ENCODE data around the gene SLC6A8.

The SLC6A8 gene

DNA sequence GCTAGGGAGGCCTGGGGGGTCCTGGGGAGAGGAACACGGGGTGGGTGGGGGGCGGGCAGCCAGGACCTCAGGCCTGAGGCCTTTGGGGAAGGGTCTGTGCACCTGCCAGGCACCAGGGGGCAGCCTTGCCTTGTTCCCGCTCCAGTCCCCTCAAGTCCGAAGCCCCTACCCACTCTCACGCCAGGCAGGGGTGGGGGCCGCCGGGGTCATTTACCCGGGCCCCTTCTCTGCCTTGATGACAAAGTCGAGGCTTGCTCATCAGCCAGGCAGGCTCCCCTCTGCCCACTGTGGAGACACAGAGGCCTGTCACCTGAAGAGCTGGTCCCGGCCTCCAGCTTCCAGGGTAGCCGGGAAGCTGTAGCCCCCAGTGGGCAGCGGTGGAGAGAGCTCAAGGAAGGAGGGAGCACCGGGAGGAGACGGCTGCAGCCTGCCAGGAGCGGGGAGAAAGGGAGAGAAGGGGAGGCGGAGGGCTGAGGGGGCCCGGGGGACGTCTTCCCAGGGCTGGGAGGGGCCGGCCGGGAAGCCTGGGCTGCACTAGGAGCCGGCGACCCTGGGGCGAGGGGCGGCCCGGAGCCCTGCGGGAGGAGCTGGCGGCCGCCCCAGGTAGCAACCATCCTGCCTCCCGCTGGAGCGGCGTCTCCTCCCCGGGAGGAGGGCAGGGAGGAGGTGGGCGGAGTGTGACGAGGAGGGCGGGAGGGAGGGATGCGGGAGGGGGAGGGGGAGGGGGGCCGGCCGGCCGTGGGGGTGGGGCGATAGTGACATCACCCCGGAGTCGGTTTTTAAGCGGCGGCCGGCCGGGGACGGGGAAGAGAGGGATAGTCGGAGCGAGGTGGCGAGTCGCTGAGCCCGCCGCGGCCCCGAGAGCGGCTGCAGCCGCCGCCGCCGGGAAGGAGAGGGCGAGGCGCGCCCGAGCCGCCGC is at the start of gene SLC6A8:
Gene SLC6A8, plus strand, starts transcription at position 806 of the 919 bp plus-strand sequence. CDS start 649 bp downstream, outside the sequence.
- peak; percentile 71 for DNase-seq

- no peak for DNase-seq
These were observed 49.7 kb upstream of the SLC6A8 start for GRCh38 chrX:153638041-153638371.

GRCh38 chrX:153638436-153639176 is 49.1 kb upstream of the SLC6A8 start:
- DNase-seq: no peak

GRCh38 chrX:153639177-153640044 is 48.3 kb upstream of the SLC6A8 start:
- DNase-seq: no peak

GRCh38 chrX:153640045-153640686 is 47.6 kb upstream of the SLC6A8 start:
- no peak for DNase-seq

DNA sequence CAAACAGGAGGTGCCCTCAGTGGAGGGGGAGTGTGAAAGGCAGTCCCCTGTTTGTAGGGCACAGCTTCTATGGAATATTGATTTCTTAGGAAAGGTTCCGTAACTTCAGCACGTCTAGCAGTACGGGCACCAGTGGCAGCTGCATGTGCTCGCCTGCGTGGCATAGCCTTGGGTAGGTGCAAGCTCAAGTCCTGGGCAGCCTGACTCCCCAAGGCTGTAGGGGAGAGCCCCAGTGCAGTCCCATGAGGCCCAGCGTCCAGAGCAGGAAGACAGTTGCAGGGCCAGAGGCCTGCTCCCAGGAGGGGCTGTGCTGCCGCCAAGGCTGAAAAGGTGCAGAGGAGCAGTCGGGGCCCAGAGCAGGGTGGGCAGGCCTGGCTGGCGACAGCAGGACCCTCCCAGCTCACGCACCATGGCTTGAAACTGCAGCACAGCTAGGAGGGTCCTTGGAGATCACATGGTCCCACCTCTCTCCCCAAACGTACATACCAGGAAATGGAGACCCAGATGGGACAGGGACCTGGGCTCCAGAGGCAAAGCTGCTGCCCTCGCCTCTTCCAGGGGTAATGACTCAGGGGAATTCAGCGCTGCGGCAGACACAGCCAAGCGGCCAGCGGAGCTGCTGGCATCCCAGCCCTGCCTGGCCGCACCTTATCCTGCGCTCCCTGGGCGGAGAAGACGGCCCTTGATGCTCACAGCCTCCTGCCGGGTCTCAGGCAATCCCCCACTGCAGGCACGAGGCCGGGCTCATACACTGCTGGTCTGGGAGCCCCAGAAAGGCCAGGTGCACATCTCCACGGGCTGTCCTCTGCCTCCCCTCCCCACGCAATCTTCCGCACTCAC is 46.8 kb upstream of the SLC6A8 start:
- DNase-seq: no peak

DNA sequence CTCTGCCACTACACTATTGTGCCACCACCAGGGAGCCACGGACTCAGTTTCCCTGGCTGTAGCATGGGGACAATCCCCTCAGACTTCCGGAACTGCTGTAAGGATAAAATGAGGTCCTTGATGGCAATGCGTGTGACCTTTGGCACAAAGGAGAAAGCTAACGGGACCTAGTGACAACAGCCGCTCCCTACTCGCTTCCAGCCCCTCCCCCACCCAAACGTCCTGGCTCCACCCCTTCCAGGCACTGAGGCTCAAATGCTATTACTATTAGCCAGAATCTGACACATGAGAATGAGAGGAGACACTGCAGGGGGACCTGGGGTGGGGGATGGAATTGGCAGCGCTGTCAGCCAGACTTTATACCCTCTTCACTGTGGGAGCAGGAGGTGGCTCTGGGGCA is 46.1 kb upstream of the SLC6A8 start:
- DNase-seq: peak; percentile 2

DNA sequence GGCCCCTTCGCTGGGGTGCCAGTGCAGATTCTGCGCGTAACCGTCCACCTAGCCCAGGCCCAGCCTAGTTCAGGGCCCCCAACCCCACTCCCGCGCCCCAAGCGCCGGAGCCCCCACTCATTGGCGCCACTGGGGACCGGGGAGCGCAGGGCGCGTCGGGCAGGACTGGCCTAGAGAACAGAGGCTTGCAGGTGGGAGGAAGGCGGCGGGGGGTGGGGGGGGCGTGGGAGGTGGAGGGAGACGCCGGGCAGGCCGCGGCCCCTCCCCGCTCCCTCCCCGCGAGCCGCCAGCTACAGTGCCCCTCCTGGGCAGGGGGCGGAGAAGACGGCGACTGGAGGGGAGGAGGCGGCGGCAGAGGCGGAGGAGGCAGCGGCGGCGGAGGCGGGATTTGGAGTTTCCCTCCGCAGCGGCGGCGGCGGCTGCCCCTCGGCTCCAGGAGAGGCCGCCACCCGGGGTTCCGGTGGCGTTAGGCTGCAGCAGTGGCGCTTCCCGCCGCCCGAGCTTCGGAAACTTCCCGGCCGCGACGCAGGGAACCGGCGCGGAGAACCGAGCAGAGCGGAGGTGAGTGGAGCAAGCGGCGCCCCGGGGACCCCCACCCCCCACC is 45.6 kb upstream of the SLC6A8 start:
- DNase-seq: peak; percentile 42

GRCh38 chrX:153642655-153643430 is 44.9 kb upstream of the SLC6A8 start:
- peak; percentile 49 for DNase-seq

GRCh38 chrX:153643431-153644351 is 44.0 kb upstream of the SLC6A8 start:
- DNase-seq: peak; percentile 34

DNA sequence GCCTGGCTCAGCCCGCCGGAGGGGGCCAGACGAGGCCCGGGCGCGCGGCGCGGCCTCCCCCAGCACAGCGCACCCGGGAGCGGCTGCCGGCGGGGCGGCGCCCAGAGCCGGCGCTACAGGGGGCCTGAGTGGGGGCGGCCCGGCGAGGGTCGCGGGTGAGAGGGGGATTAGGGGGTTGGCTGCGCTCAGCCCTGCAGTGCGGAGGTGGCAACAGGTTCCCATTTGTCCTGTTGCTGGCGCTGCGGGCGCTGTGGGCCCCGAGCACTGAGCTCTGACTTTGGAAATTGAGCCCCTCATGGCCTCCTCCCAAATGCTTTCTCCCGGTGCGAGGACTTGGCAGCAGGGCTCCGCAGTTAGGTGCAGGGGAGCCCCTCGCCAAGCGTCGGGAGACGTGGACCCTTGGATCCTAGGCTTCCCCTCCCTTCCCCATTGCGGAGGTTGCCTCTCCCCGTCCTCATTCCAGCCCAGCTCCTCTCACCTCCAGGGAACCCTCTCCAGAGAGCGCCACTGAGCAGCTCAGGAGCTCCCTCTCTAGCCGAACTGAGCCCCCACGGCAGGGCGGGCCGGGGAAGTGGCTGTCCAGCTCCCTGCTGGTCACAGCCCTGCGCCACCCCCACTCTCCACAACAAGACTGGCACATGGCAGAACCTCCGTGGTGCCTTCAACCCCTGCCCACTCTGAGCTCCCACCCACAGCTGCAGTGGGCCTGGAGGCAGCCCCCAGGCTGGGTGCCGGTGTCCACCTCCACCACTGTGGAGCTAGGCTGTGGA is 43.2 kb upstream of the SLC6A8 start:
- DNase-seq: peak; percentile 23

GRCh38 chrX:153645151-153645550 is 42.6 kb upstream of the SLC6A8 start:
- DNase-seq: no peak

DNA sequence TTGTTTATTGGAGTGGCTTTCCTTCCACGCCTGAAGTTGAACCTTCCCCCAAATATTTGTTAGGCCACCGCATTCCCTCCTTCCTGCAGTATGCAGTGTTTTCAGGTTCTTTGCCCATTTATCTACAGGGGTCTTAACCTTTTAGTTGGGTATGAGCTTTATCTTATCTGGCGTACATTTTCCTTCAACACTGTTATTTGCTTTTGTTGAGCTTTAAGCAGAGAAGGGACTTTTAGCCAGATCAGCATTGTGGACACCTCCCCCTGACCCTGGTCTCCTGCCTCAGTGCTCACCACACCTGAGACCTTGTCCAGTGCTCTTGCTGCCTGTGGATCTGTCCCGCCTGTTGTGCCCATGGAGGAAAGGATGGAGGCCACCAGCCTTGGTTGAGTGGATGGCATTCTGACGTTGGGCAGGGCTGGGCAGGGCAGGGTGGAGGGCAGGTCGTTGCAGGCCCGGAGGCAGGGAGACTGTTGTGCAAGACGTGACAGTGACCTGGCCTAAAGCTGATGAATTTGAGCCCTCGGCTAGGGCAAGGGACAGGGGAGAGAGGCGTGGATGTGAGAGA is 41.7 kb upstream of the SLC6A8 start:
- DNase-seq: no peak

DNA sequence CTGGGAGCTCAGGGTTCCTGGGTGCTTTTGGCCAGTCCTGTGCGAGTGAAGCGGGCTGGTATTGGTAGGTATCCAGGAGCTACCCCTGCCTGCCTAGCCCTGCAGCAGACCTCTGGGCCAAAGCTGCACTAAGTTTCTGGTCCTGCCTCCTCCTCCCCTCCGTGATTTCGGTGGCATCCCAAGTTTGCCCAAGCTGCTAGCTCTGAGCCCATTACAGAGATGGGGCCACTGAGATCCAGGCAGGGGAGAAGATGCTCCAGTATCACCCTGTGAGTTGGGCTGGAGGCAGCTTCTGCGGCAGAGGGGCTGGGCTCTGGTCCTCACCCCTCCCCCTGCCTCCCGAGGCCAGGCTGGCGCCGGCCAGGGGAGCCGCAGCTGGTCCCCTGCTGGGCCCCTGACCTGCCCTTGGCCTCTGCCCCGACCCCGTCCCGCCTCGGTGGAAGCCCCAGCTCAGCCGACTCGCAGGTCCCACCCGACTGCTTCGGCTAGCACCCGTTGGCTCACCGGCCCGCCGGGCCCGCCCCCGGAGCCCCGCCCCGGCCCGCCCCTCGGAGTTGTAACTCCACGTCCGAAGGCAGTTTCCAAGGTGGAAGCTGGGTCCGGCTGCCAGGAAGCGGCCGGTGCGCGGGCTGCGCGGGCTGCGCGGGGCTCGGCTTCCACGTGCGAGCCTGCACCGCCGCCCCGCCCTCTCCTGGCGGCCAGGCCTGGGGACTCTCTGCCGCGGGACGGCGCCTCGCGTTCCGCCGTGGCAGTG is 40.9 kb upstream of the SLC6A8 start, which contains the start of gene DUSP9:
Gene DUSP9, plus strand, starts transcription at position 584 of the 754 bp plus-strand sequence. CDS start 751 bp downstream, outside the sequence.
- DNase-seq: no peak

DNA sequence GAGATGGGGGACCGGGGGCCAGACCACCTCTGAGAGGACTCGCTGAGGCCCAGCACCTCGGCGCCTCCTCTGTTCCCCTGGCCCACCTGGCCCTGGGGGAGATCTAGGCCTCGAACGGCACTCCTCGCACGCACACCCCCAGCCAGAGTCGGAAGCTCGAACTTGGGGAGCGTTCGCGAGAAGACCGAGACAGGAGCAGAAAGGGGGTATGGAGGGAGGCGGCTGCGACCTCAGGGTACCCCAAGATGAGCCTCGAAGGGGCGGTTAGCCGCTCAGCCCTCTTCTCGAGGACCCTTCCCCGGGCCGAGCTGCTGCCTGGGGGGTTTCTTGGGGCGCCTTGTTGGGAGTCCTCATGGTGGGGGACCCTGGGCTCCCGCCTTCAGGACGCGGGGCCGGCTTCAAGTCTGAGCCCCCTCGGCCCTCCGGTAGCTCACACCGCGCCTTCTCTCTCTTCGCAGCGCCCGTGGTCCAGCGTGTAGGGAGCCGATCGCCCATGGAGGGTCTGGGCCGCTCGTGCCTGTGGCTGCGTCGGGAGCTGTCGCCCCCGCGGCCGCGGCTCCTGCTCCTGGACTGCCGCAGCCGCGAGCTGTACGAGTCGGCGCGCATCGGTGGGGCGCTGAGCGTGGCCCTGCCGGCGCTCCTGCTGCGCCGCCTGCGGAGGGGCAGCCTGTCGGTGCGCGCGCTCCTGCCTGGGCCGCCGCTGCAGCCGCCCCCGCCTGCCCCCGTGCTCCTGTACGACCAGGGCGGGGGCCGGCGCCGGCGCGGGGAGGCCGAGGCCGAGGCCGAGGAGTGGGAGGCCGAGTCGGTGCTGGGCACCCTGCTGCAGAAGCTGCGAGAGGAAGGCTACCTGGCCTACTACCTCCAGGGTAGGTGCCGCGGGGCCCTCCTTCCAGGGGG is 40.0 kb upstream of the SLC6A8 start:
- DNase-seq: no peak

Measured in NCI-H1105 treated with DMSO at 0.1 percent for 48 hours (cell line).